HG02759 (cell line): ENCODE data around the gene SLC35D3.
A peak's percentile ranks its signal among the peaks of the same experiment; 100 is the strongest.
"Not testable (repeated sequence)": the region's sequence is repeated elsewhere in the genome, so short reads cannot be mapped to it uniquely, and the experiment has no call there.

Source experiments
- ATAC-seq: cut with Tn5 transposase; IDR thresholded peaks from one replicate; pipeline ENCODE4 v1.9.1; 2021; ENCODE audit warnings: mild to moderate bottlenecking, moderate library complexity; ENCODE audit not compliant: unreplicated experiment

SLC35D3 gene, protein sequence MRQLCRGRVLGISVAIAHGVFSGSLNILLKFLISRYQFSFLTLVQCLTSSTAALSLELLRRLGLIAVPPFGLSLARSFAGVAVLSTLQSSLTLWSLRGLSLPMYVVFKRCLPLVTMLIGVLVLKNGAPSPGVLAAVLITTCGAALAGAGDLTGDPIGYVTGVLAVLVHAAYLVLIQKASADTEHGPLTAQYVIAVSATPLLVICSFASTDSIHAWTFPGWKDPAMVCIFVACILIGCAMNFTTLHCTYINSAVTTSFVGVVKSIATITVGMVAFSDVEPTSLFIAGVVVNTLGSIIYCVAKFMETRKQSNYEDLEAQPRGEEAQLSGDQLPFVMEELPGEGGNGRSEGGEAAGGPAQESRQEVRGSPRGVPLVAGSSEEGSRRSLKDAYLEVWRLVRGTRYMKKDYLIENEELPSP

DNA sequence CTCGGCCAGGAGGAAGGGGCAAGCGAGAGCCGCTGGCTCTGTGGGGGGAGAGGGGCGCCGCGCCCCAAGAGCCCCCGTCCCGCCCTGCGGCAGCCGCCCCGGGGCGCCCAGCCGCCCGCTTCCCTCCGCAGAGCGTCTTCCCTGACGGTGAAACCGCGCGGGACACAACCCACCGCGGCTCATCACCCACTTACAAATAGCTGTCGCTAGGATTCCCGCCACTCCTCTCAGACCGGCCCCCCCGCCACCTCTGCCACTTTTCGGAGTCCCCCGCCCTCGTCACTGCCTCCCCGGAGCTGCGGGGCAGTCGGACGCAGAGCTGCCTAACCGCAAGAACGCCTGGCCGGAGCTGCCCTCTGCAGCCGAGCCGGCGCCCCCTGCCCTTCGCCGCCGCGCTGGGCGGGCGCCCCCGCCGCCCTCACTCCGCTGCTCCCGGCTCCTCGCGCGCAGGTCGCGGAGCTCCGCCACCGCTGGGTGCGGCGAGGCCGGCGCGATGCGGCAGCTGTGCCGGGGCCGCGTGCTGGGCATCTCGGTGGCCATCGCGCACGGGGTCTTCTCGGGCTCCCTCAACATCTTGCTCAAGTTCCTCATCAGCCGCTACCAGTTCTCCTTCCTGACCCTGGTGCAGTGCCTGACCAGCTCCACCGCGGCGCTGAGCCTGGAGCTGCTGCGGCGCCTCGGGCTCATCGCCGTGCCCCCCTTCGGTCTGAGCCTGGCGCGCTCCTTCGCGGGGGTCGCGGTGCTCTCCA is at the start of gene SLC35D3:
SLC35D3 (plus strand) TSS at position 366 of the 749 bp plus-strand sequence; CDS start at position 494, 128 bp downstream.
- peak; percentile 25 for ATAC-seq

DNA sequence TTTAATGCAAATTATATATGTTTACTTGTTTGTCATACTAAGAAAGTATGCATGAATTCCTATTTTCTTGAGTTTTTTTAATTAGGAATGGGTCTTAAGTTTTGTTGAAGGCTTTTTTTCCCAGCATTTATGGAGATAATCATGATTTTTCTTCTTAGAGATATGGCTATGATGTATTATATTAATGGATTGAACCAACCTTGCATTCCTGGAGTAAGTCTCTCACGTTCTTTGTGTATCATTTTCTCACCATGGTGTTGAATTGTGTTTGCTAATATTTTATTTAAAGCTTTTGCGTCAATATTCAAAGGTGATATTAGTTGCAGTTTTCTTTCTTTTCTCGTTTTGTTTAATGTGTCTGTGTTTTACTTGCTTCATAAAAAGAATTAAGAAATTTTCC is 48.4 kb upstream of the SLC35D3 start:
- ATAC-seq: no peak

DNA sequence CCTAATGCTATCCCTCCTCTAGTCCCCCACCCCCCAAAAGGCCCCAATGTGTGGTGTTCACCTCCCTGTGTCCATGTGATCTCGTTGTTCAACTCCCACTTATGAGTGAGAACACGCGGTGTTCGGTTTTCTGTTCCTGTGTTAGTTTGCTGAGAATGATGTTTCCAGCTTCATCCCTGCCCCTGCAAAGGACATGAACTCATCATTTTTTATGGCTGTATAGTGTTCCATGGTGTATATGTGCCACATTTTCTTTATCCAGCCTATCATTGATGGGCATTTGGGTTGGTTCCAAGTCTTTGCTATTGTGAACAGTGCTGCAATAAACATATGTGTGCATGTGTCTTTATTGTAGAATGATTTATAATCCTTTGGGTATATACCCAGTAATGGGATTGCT is 45.6 kb upstream of the SLC35D3 start:
- ATAC-seq: not testable (repeated sequence)

DNA sequence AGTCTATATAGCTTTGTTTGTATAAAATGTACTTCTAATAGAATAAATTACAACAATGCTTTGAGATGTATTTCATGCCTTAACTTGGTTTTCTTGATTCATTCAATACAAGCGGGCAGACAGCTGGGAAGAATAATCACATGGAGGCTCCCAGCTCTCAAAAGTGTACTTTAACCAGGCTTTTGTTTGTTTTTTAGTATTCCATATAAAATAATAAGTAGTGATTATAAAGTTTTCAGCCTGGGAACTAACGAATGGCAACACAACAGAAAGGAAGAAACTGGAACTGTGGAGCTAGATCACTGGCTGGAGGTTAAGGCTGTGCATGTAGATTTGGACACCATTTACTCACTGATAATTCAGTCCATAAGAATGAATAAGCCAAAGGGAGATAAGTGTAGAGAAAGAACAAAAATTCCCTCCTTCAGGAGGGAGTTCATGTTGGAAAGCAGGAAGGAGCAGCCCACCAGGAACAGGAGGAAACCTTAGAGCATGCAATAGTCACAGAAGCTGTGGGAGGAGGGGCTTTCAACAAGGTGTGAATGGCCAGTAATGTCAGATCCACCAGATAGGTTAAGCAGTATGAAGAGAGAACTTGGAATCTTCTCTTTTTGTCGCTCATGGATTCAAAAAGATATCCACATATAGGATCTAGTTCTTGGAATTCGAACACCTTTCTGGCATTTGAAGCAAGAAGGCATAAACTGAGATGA is 41.2 kb upstream of the SLC35D3 start:
- no peak for ATAC-seq

DNA sequence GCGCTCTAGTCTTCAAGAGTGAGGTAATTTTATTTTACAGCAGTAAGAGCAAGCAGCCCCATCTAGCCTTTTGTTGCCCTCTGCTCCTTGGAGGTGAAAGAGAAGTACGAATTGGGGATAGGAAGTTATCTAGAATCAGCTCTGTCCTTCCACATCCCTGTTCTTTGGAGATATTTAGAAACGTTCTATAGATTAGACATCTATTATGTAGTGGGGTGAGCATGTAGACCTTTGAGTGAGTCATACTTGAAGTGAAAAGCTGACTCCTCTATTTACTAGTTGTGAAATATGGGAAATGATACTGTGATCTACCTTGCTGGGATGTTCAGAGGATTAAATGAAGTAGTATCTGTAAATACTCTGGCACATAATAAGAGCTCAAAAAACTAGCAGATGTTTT is 36.0 kb upstream of the SLC35D3 start:
- ATAC-seq: no peak

DNA sequence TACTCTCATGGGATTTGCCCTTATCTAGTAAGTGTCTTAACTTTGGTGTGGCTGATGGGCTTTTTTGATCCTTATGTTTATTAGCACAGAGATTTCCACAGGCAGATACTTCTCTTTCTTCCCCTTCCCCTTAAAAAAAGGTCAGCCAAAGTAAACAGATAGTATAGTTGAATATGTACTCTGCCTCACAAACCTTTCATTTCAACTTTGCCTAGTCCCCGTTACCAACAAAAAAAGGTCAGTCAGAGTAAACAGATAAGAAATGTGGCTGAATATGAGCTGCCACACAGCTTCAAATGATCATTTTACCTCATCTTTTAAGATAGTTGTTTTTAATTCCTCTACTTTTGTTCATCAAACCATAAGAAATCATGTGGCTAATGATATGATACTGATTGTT is 34.1 kb upstream of the SLC35D3 start:
- no peak for ATAC-seq

DNA sequence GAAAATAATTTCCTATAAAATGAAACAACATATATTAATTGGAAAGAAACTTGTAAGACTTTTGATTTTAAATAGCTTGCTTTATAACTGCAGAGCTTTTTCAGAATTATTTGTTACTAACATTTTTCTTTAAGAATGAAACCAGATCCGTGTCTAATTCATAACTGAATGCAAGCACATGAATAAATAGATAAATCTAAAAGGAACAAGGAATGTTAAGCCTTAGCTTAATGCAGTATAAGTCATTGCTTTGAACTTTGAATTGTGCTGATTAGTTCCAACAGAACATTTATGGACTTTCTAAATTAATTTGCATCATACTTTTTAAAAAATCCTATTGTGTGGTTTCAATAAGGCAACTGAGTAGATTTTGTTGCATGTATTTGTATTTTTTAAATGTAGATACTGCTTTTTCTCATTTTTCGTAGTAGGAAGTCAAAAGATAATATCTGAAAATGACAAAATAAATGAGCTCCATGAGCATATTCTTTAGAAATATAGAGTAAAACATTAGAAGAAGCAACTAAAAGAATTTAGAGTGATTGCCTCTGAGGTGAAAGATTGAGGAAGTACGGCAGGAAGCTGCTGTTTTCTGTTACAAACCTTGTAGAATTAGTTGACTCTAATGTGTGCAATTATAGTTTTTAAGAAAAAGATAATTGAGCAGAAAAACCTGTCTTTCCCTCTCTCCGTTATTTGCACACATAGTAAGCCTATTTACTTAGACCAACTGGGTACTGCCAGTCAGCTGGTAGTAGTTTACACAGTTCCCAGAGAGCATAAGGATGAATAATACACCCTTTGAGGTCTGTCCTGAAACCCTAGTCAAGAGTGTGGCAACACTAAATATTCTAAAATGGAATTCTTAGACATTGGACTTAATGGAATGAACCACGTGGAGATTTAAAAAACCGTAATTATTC is 32.6 kb upstream of the SLC35D3 start:
- ATAC-seq: no peak

DNA sequence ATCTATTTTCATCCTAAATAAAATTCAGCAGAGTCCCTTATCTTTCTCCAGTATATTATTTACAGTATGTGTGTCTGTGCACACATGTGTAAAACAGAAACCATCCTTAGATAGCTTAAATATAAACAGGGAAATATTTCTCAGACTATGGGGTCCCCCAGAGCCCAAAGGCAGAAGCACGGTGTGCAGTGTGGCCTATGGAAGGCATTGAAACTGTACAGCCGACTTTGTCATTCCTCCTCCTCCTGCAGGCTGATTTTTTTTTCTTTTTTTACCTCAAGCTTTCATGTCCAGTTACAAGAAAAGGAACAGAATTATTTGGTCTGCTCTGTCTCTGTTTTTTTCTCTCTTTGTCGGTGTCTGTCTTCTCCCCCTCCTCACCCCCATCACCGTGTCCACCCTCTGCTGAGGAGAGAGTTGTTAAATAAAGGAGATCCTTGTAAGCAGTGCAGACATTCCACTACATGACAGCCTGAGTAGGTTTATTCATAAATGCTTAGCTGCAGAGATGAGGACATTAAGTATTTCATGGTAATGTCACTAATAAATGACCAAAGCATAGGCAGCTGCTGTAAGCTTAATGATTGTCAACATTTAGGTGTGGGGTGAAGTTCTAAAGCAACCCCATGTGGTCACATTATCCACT is 31.8 kb upstream of the SLC35D3 start:
- ATAC-seq: no peak

DNA sequence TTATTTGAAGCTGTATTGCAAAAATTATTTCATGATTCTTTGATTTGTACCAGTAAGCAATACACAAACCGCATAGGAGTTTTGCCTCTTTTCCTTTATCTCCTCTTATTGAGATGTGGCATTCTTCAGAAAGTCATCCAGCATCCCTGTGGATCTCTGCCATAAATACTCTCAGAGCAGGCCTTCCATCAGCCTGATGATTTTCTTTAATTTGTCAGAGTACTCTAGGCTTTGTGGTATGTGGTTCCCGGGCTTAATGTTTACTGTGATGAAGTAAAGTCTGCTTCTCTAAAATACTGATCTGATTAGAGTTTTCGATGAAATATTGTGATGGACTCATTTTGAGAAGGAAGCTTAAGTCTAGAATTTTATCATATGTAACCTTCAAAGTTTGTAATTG is 31.1 kb upstream of the SLC35D3 start:
- no peak for ATAC-seq

DNA sequence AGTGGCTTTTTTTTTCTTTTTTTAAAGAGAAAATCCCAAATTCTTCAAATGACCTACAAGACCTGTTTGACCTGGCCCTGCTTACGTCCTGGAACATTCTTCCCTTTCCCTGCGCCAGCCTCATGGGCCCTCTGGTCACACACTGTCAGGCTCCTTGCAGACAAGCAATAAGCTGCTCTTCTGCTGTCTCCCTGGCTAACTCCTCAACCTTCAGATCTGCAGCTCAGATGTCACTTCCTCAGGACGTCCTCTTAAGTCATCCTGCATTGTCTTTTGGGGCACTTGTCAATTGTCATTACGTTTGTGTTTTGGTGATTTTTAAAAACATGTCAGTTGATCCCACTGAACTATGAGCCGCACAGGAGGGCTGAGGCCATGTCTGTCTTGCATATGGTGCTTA is 28.9 kb upstream of the SLC35D3 start:
- ATAC-seq: no peak

DNA sequence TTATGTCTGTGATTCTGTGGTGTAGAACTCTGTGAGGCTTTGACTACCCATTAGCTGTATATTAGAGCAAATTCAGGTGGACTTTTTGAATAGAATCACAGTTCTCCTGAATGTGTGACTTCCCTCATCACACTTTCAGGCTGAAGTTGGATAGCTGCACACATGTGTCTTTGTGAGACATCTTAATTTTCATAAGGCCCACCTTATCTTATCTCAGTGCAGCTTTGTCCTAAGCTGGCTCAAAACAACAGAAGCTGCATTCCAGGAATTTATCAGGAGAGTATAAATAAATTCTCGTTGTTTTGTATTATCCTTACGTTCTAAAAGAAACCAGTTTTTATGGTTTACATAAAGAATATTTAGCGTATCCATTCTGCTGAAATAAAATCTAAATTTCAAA is 26.2 kb upstream of the SLC35D3 start:
- ATAC-seq: no peak

DNA sequence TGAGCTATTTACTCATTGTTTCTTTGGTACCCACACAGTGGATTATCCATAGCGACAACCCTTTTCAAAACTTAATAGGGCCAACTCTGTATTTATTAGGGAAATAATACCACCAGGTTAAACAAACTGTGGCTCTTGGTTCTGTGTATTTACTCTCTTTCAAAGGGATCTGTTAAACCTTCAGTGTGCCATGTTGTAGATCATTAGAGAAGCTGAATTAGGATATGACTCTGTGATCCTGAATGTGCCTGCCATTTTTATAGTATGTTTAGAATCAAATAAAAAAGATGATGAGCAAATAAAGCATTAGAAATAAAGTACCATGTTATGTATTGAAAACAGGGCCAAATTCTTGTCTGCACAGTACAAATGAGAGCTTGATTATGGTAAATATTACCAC is 25.0 kb upstream of the SLC35D3 start:
- no peak for ATAC-seq

DNA sequence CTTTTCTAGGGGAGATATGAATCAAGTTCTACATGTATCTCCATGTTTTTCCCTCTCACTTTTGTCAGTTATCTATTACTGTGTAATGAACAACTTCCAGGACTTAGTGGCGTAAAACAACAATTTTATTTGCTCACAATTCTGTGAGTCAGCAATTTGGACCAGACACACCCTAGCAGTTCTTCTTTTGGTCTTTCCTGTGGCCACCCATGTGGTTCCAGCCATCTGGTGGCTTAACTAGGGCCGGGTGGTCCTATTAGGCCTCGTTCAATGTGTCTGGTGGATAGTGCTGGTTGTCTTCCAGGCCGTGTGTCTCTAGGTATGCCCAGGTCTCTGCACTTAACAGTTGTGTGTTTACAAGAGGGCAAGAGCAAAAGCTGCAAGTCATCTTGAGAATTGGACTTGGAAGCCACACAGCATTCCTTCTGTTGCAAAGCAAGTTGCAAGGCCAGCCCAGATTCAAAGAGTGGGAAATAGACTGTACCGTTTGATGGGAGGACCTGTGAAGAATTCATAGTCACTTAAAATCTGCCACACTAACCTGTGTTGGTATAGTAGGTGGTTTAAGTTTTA is 20.8 kb upstream of the SLC35D3 start:
- ATAC-seq: no peak

DNA sequence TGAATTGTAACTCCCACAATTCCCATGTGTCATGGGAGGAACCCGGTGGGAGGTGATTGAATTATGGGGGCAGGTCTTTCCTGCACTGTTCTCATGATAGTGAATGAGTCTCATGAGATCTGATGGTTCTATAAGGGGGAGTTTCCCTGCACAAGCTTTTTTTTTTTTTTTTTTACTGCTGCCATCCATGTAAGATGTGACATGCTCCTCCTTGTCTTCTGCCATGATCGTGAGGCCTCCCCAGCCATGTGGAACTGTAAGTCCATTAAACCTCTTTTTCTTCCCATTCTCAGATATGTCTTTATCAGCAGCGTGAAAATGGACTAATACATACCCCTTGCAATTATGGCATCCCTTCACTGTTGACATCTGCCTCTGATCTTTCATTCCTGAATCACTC is 17.6 kb upstream of the SLC35D3 start:
- not testable (repeated sequence) for ATAC-seq

DNA sequence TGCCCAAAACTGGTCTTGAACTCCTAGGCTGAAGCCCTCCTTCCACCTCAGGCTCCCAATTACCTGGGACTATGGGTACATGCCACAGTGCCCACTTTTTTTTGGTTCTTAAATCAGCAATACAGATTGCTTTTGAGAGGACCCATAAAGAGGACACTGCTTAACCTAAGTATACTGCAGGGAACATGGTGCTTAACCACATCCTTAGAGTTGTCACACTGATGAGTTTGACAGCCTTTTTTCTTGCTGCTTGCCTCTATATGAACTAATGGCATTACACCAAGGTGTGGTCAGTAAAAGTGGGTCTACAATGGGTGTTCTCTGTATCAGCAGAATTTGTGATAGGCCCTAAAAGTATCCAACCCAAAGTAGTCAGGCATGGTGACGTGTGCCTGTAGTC is 7.2 kb upstream of the SLC35D3 start:
- no peak for ATAC-seq

DNA sequence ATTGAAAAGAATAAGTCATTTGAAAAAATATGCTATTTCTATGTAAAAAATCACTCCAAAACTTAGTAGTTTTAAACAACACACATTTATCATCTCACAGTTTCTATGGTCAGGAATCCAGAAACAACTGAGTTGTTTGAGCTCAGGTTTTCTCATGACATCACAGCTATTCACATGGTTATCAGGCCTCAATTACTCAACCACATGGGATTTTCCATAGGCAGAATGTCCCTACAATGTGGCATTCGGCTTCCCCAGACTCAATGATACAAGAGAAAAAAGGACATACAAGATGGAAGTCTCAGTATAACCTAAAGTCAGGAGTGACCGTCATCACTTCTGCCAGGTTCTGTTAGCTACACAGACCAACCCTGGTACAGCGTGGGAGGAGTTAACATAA is 3.4 kb upstream of the SLC35D3 start:
- no peak for ATAC-seq

DNA sequence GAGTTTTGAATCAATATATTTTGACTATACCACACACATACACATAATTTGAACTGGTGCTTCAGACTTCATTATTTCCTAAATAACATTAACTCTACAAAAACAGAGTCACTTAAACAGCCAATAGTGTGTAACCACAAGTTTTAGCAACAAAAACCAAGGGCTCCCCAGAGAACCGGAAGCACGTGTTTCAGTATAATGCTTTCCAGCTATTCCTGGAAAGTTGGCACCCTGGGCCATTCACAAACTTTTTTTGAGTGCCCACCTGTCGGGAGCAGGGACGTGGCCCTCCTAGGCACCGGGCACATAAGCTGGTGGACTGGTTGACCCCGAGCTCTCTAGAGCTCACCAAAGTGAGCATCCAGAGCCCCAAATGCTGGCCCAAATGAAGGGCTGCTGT is 1.9 kb upstream of the SLC35D3 start:
- no peak for ATAC-seq

DNA sequence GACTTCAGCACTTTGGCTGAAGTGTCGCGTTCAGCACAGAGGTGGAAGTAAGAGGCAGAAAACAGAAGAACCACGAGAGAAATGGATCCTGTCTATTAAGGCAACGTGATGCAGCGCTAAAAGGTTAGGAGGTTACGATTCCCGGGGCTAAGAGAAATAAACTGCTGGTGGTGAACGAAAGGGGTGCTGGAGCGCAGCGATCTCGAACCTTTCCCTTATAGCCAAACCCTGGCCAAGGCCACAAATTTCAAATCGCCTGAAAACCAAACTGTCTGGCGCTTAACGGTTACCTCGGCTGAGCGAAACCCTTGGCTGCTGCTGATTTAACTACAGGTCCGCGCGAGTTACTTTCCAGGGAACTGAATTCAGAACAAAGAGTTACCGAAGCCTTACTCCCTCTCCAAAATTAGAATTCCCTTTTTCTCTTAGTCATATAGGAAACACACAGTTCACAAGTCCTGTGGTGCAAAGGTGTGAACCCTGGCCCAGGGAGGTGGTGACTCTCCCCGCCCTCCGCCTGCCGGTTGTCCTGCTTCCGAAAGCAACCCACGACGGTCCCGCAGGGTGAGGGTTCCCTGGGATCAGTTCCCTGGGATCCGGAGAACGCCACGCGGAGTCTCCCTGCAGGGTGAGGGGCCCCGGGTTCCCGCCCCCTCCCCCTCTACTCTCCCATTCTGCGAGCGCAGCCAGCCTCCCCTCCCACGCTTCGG is 1.3 kb upstream of the SLC35D3 start:
- ATAC-seq: no peak

DNA sequence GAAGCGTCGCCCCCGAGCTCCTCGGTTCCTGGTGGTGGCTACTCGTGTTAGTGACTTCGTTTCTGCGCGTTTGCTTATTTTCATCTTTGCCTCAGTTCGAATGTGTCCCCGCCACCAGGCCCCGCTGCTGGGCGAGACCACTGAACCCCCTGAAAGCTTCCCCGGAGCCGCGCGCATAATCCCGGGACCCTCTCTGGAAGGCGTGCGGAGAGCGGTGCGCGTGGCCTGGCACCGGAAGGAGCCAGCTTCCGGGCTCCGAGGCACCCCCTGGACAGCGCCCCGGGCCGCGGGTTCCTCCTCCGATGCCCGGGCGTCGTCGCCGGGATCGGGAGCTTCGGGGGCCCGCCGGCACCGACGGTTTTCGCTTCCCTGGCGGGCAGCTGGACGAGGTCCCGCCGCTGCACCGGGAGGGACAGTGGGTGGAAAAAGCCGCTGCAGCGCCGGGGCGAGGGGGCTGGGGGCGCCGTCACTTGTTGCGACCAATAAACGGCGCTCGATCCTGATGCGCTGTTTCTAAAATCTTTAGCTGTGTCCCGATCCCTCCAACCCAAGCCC is 643 bp upstream of the SLC35D3 start:
- peak; percentile 30 for ATAC-seq
